ENCODE data around the gene D2HGDH.
"Not testable (repeated sequence)": the region's sequence is repeated elsewhere in the genome, so short reads cannot be mapped to it uniquely, and the experiment has no call there.

Gene D2HGDH

DNA sequence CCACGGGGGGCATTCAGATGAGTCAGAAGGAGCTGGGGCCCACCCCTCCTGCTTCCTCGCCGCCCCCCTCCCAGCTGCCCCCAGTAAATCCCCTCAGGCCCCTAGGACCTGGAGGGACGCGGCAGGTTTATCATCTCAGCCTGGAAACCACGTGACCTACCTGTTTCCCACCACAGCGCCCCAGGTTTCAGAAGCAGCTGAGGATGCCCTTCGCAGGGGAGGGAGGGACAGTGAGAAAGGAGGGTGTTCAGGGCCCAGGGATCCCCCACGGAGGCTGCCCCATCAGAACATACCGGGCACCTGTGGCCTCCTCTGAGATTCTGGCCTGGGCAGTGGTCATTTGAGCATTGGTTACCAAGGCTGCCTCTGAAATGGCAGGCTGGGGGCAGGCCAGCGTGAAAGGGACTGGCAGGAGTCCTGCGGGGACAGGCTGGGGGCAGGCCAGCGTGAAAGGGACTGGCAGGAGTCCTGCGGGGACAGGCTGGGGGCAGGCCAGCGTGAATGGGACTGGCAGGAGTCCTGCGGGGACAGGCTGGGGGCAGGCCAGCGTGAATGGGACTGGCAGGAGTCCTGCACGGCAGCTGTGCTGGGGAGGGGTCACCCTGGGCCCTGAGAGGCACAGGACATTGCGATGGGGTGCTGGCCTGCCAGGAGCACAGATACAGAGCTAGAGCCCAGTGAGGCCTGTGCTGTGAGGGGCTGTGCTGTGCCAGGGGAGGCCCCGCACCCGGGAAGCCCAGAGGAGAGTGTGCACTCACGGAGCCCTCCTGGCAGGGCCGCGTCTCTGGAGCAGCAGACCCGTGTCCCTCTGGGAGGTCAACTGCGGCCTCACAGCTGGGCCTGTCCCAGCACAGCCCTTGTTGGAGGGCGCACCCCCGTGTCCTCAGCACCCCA lies 76.1 kb downstream of the D2HGDH start:
- no peak for DNase-seq

- no peak for DNase-seq
Measured at GRCh38 chr2:241811201-241811951, 76.9 kb downstream of the D2HGDH start.

DNA sequence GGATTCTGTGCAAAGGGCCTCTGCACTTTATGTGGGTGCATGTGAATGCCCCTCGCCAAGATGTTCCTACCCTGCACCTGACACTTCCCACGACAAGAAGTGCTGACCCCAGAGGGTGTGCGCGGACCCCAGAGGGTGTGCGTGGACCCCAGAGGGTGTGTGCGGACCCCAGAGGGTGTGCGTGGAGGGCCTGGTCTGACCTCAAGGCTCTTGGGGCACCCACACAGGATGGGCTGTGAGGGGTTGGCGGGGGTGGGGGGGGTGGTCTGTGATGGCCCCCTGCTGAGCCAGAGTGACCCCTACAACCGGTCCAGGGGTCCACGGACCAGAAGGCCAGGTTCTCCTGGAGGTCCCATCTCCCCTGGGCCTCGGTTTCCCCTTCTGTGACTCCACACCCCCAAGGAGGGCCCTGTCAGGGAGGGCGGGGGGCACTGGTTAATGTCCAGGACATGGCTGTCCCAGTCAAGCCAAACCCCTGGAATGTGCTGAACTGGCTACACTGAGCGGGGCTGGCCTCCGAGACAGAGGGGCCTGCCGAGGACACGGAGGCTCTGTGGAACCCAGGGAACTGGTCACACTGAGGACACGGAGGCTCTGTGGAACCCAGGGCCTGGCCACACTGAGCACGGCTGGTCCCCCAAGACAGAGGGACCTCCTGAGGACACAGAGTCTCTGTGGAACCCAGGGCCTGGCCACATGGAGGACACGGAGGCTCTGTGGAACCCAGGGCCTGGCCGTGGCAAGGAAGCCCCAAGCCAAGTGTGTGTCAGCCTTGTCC lies 77.7 kb downstream of the D2HGDH start:
- DNase-seq: no peak

DNA sequence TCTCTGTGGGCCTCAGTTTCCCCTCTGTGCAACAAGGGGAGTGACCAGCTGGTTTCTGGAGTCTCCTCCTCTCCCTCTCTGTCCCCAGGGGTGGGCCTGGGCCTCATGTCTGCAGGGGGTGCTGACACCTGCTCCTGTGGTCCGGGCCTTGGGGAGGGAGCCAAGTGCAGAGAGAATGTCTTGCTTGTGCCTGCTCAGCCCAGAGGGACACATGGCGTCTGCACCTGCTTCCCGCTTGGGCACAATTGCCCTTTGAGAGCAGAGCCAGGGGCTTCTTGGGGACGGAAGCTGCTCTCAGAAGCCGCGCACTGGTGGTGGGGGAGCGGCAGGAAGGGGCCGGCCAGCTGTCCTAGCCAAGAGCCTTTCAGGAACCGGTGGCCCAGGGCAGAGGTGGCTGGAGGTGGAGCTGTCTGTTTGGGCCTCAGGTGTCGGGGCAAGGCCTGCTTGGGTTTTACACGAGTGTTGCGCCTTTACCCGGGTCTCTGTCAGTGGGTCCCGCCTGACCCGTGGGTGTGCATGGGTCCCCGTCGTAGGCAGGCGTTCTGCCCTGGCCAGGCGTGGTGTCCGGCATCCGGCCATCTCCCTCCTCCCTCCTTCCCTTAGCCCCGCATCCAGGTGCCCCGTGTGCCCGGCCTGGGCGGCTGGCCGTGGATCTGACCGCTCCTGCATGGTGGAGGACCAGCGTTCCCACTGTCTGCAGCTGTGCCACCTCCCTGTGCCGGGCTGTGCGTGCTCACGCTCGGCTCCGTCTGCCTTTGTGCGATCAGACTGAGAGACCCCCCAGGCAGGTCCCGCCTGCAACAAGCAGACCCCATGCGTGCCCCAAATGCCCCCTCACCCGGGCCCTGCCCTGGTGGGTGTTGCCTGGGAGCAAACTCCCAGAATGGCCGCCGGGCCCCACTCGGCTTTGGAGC lies 78.6 kb downstream of the D2HGDH start:
- no peak for DNase-seq

- DNase-seq: no peak
Measured at GRCh38 chr2:241813644-241814392, 79.4 kb downstream of the D2HGDH start.

GRCh38 chr2:241814393-241814642 lies 79.9 kb downstream of the D2HGDH start:
- no peak for DNase-seq

GRCh38 chr2:241814643-241815476 lies 80.4 kb downstream of the D2HGDH start:
- no peak for DNase-seq

- no peak for DNase-seq
Measured at GRCh38 chr2:241815477-241816430, 81.3 kb downstream of the D2HGDH start.

DNA sequence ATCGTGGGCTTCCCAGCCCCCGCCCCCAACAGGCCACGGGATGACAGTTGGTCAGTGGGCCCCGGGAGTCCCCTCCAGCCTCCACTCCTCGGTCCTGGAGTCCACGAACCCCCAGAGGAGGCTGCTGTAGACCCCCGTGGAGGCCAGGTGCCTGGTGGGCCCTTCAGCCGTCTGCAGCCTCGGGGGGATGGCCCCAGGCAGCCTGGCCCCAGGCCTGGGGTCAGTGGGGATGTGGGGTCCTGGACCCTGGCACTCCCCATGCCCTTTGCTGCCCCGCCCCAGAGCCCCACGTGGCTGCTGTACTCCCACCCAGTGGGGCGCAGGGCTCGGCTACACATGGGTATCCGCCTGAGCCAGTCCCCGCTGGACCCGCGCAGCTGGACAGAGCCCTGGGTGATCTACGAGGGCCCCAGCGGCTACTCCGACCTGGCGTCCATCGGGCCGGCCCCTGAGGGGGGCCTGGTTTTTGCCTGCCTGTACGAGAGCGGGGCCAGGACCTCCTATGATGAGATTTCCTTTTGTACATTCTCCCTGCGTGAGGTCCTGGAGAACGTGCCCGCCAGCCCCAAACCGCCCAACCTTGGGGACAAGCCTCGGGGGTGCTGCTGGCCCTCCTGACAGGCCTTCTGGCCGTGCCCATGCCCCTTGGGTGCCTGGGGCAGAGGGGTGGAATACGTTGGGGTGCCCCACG lies 82.1 kb downstream of the D2HGDH start:
- no peak for DNase-seq

GRCh38 chr2:241817126-241817820 lies 82.8 kb downstream of the D2HGDH start:
- DNase-seq: no peak

DNA sequence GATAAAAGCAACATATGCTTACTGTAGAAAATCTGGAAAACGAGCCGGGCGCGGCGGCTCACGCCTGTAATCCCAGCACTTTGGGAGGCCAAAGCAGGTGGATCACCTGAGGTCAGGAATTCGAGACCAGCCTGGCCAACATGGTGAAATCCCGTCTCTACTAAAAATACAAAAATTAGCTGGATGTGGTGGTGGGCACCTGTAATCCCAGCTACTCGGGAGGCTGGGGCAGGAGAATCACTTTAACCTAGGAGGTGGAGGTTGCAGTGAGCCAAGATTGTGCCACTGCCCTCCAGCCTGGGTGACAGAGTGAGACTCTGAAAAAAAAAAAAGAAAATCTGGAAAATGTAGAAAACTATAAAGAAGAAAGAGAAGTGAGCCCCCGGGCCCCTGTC lies 83.4 kb downstream of the D2HGDH start:
- DNase-seq: not testable (repeated sequence)
